Thymus (tissue), 11 donors: ENCODE data around the gene CYP4X1. TPM values are rescaled to one million over a fixed set of nuclear protein-coding genes. Genes with fewer than 3 reads are reported as not detected.
"Not testable (repeated sequence)": the region's sequence is repeated elsewhere in the genome, so short reads cannot be mapped to it uniquely, and the experiment has no call there.

ENCODE experiments used
- DNase-seq, 9 donors: peaks; one replicate each; pipeline ENCODE4 v3.0.0-alpha.2; 2013; ENCODE audit warnings: low spot score in 9 of 9, low read depth in 6 of 9, missing footprints in 1 of 9
- H3K27ac ChIP-seq, 2 donors: one replicate each; pipeline ENCODE4 v1.5.1; 2013; ENCODE audit warnings: control low read depth in 1 of 2, low read depth in 1 of 2, low read length in 1 of 2, mild to moderate bottlenecking in 1 of 2, moderate library complexity in 1 of 2
- H3K27me3 ChIP-seq, 2 donors: one replicate each; pipeline ENCODE4 v1.5.1; 2013; ENCODE audit warnings: low read length in 1 of 2; ENCODE audit not compliant: control insufficient read depth in 2 of 2, insufficient read depth in 1 of 2
- H3K36me3 ChIP-seq, 2 donors: one replicate each; pipeline ENCODE4 v1.5.1; 2013; ENCODE audit warnings: low read length in 1 of 2, mild to moderate bottlenecking in 1 of 2, moderate library complexity in 1 of 2; ENCODE audit not compliant: control insufficient read depth in 2 of 2, insufficient read depth in 2 of 2
- H3K4me1 ChIP-seq, 2 donors: one replicate each; pipeline ENCODE4 v1.5.1; 2013; ENCODE audit warnings: low read length in 2 of 2; ENCODE audit not compliant: control insufficient read depth in 2 of 2, insufficient read depth in 2 of 2
- H3K4me3 ChIP-seq, 2 donors: one replicate each; pipeline ENCODE4 v1.5.1; 2013; ENCODE audit warnings: low read length in 2 of 2, control low read depth in 1 of 2, mild to moderate bottlenecking in 1 of 2
- H3K9me3 ChIP-seq, 2 donors: one replicate each; pipeline ENCODE4 v1.5.1; 2013; ENCODE audit warnings: low read length in 1 of 2, mild to moderate bottlenecking in 1 of 2; ENCODE audit not compliant: control insufficient read depth in 2 of 2, insufficient read depth in 1 of 2
- WGBS: extraction: QIAGEN DNeasy Blood & Tissue Kit; methylation state at CpG from one replicate; pipeline ENCODE4 v1.1.7; 2013; 5-methylcytosine and 5-hydroxymethylcytosine counted together
- polyA plus RNA-seq: library from polyadenylated mRNA; stranded (reverse); fragments of 200-250 nt; gene quantifications from one replicate; pipeline ENCODE4 v1.2.3, GENCODE V29; 2013
- total RNA-seq: library from RNA; stranded (reverse); fragments of 120-200 nt; gene quantifications from one replicate; pipeline ENCODE4 v1.2.4, GENCODE V29; 2013
- donor health status: healthy.

Gene CYP4X1
- total and polyA plus RNA-seq, 2 donors = 0.38 to 2.1 TPM

DNA sequence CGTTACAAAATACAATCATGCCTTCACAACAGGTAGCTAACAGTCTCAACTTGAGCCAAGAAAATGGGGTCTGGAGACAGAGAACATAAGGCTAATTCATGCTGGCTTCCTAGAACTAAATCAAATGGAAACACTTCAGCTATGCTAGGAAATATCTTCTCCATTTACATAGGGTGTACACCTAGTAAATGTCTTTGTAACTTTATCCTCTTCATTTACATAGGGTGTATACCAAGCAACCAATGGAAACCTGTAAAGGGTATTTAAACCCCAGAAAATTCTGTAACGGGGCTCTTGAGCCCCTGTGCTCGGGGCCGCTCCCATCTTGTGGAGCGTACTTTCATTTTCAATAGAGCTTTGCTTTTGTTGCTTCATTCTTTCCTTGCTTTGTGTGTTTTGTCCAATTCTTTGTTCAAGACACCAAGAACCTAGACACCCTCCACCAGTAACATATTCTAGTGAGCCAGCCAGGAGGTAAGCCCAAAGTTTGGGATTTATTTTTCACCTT lies 19.5 kb upstream of the CYP4X1 start:
- H3K4me1 ChIP-seq = no peaks in the 10 kb centered on the region
- 90% methylated on average over 5 of the region's 5 CpGs for WGBS
- no peak overlapping the region for H3K27ac ChIP-seq
- no peaks in the 10 kb centered on the region for H3K9me3 ChIP-seq
- DNase-seq = no peak
- no peaks in the 10 kb centered on the region for H3K36me3 ChIP-seq
- H3K4me3 ChIP-seq = no peak overlapping the region
- no peaks in the 10 kb centered on the region for H3K27me3 ChIP-seq

DNA sequence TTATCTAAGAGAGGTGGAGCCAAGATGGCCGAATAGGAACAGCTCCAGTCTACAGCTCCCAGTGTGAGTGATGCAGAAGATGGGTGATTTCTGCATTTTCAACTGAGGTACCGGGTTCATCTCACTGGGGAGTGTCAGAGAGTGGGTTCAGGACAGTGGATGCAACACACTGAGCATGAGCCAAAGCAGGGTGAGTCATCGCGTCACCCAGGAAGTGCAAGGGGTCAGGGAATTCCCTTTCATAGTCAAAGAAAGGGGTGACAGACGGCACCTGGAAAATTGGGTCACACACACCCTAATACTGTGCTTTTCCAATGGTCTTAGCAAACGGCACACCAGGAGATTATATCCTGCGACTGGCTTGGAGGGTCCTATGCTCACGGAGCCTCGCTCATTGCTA lies 17.0 kb upstream of the CYP4X1 start:
- DNase-seq, H3K9me3 ChIP-seq, H3K27ac ChIP-seq, H3K36me3 ChIP-seq, H3K27me3 ChIP-seq, H3K4me1 ChIP-seq, H3K4me3 ChIP-seq: not testable (repeated sequence)
- WGBS = 97% methylated on average over 9 of the region's 9 CpGs

DNA sequence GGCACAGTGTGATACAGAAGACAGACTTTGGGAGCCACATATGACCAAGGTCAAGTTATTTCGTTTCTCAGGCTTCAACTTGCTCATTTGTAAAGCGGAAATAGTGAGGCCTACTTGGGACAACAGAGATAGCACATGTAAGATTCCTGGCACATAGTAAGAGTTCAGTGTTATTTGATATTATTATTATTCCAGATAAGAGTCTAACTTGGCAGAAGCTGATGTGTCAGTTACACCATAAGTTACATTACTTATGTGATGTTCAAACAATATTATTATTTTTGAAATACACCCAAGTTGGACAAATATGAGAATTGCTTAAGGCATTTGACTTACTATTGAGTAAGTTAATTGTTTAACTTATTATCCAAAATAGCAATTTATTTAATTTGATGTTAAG lies 10.2 kb upstream of the CYP4X1 start:
- WGBS = 84% methylated on average over 2 of the region's 2 CpGs
- Histone ChIP-seq H3K27me3 (no peaks in the 10 kb centered on the region), H3K36me3 (no peaks in the 10 kb centered on the region), H3K27ac (no peak overlapping the region), H3K4me3 (no peak overlapping the region), H3K4me1 (no peaks in the 10 kb centered on the region), H3K9me3 (no peaks in the 10 kb centered on the region)
- DNase-seq = no peak

DNA sequence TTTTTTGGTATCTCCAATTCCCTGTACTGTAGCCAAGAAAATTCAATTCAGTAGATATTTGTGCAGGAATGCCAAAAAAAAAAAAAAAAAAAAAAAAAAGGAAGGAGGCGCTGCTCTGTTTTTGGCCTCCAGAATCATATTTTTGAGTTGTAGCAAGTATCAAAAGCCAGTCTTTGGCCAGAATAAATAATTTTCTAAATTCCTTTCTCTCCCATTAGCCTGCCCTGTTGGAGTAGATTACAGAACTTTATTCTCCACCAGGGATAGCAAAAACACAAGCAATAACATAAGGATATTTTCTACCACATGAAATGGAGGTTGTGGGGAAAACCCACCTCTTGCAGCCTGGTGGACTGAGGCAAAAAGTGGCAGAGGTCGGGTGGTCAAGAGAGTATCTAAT lies 2.4 kb upstream of the CYP4X1 start:
- Histone ChIP-seq H3K4me1 (no peaks in the 10 kb centered on the region), H3K36me3 (no peaks in the 10 kb centered on the region), H3K27ac (no peak overlapping the region), H3K9me3 (no peaks in the 10 kb centered on the region), H3K27me3 (peaks cover 18 to 30% of the 10 kb centered on the region in 2 donors), H3K4me3 (no peak overlapping the region)
- WGBS = 90% methylated on average over 2 of the region's 2 CpGs
- DNase-seq = no peak

DNA sequence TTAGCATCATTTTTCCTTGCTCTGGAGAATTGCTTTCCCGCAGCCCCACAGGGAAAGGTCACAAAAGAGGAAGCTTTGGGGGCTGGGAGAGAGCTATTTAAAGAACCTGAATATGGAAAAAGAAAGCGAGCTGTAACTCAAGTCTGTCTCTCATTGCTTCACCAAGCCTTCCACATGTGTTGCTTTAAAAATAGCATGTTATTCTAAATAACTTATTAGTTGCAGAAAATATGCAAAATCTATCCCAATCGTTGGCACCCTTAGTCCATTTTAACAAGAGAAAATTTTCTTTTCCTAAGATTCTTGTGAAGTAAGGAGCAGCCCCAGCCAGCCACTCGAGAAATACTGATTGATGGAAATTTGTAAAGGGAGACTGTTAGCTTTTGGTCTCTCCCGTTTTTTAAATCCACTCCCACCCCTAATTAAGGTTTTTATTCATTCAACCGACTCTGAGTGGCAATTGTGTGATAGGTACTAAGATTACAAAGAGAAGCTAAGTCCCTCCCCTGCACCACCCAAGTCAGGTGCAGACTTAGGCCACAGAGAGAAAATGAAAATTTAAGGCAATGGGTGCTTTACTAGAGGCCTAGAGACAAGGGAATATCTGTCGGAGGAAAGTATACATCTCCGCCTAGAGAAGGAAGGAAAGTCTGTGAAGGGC lies 802 bp downstream of the CYP4X1 start:
- Histone ChIP-seq H3K4me3 (no peak overlapping the region), H3K36me3 (no peaks in the 10 kb centered on the region), H3K27me3 (peaks cover 18 to 30% of the 10 kb centered on the region in 2 donors), H3K9me3 (no peaks in the 10 kb centered on the region), H3K27ac (no peak overlapping the region), H3K4me1 (no peaks in the 10 kb centered on the region)
- DNase-seq = no peak
- WGBS = 43% methylated on average over 8 of the region's 8 CpGs

DNA sequence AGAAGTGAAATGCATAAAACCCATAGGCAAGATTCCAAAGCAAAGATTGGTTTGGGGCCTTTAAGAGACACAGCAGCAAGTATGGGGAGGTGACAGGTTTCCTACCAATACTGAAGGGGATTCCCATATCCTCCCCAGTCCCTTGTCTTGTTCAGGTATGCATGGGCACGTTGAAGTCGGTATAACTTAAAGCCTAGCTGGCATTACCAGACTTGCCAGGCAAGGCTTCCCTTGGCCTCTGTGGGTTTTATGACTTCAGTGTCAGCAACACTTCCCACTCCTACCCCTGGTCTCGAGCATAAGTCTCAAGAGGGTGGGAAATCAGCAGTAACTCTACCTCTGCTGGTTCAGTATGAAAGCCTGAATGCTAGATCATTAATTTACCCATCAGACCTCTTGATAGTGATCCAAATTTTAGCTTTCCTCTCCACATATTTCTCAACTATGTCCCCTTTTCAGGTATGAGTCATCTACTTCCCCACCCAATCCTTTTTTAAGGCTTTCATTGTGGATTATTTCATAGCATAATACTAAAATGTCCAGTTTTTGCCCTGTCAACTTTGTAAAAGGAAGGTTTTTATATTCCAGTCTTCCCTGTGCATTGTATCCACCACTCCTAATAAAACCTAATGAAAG lies 6.8 kb downstream of the CYP4X1 start:
- no peaks in the 10 kb centered on the region for H3K27me3 ChIP-seq
- no peaks in the 10 kb centered on the region for H3K9me3 ChIP-seq
- WGBS = 82% methylated on average over 3 of the region's 3 CpGs
- no peak for DNase-seq
- no peaks in the 10 kb centered on the region for H3K36me3 ChIP-seq
- no peak overlapping the region for H3K4me3 ChIP-seq
- no peak overlapping the region for H3K27ac ChIP-seq
- H3K4me1 ChIP-seq = no peaks in the 10 kb centered on the region

DNA sequence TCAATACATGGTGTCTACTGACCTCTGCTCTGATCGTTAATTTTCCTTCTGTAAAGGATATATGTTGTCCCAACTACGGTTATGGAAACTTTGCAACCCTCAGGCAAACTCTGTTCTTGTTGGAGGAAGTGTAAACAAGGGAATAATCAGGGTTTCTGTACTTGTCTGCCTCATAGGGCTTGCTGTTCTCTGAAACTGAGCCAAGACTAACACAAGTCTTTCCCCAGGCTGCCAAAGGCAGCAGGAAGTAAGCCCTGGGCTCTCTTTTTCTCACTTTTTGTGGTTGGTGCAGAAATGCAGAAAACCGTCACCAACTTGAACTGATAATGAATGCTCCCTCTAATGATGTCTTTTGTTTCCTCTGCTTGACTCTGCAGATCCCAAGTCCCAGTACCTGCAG lies 7.6 kb downstream of the CYP4X1 start:
- Histone ChIP-seq H3K36me3 (no peaks in the 10 kb centered on the region), H3K27me3 (no peaks in the 10 kb centered on the region), H3K27ac (no peak overlapping the region), H3K4me1 (no peaks in the 10 kb centered on the region), H3K9me3 (no peaks in the 10 kb centered on the region), H3K4me3 (no peak overlapping the region)
- 60% methylated on average over 3 of the region's 3 CpGs for WGBS
- no peak for DNase-seq

DNA sequence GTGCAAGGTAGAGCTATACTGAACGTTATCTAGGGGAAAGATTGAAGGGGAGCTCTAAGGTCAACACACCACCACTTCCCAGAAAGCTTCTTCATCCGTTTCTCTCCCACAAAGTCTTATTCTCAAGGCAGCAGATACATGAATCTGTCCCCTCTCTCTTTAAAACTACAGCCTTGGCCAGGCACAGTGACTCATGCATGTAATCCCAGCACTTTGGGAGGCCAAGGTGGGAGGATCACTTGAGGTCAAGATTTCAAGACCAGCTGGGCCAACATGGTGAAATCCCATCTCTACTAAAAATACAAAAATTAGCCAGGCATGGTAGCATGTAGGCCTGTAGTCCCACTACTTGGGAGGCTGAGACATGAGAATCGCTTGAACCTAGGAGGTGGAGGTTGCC lies 8.1 kb downstream of the CYP4X1 start:
- no peaks in the 10 kb centered on the region for H3K9me3 ChIP-seq
- no peaks in the 10 kb centered on the region for H3K36me3 ChIP-seq
- no peak for DNase-seq
- 82% methylated on average over 3 of the region's 3 CpGs for WGBS
- no peak overlapping the region for H3K27ac ChIP-seq
- no peaks in the 10 kb centered on the region for H3K4me1 ChIP-seq
- no peaks in the 10 kb centered on the region for H3K27me3 ChIP-seq
- H3K4me3 ChIP-seq = no peak overlapping the region

DNA sequence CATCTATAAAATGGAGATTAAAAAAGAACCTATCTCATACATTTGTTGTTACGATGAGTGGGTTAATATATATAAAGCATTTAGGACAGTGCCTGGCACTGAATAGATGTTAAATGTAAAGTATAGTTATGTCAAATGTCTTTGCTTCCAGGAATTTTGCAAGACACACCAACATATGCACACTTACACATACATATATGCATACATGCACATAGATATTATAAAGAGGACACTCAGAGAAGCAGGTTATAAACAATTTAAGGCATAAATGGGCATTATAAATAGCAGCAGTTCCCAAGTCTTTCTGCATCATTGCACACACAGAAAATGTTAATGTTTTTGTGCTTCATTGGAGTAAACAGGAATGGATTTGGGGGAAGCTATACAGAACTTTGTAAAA lies 13.3 kb downstream of the CYP4X1 start:
- Histone ChIP-seq H3K4me3 (no peak overlapping the region), H3K36me3 (no peaks in the 10 kb centered on the region), H3K4me1 (no peaks in the 10 kb centered on the region), H3K27ac (no peak overlapping the region), H3K27me3 (no peaks in the 10 kb centered on the region), H3K9me3 (no peaks in the 10 kb centered on the region)
- DNase-seq = no peak
- WGBS = 99% methylated on average over 1 of the region's 1 CpG
